IPS-15b (cell line): ENCODE measurements around the gene JAG2.

ENCODE experiments used
- H3K27me3 ChIP-seq: one replicate; pipeline ENCODE4 v1.6.1; 2013; ENCODE audit warnings: low read length; ENCODE audit not compliant: control insufficient read depth, insufficient read depth
- H3K36me3 ChIP-seq: one replicate; pipeline ENCODE4 v1.6.1; 2013; ENCODE audit warnings: low read length; ENCODE audit not compliant: control insufficient read depth, insufficient read depth
- H3K4me1 ChIP-seq: one replicate; pipeline ENCODE4 v1.6.1; 2013; ENCODE audit warnings: mild to moderate bottlenecking, low read length; ENCODE audit not compliant: control insufficient read depth, insufficient read depth
- H3K4me3 ChIP-seq: one replicate; pipeline ENCODE4 v1.5.1; 2013; ENCODE audit warnings: low read depth, low read length
- H3K9ac ChIP-seq: one replicate; pipeline ENCODE4 v1.6.1; 2013; ENCODE audit warnings: low read depth, mild to moderate bottlenecking, low read length
- H3K9me3 ChIP-seq: one replicate; pipeline ENCODE4 v1.6.1; 2013; ENCODE audit warnings: mild to moderate bottlenecking, low read length; ENCODE audit not compliant: control insufficient read depth, insufficient read depth

JAG2 gene

DNA sequence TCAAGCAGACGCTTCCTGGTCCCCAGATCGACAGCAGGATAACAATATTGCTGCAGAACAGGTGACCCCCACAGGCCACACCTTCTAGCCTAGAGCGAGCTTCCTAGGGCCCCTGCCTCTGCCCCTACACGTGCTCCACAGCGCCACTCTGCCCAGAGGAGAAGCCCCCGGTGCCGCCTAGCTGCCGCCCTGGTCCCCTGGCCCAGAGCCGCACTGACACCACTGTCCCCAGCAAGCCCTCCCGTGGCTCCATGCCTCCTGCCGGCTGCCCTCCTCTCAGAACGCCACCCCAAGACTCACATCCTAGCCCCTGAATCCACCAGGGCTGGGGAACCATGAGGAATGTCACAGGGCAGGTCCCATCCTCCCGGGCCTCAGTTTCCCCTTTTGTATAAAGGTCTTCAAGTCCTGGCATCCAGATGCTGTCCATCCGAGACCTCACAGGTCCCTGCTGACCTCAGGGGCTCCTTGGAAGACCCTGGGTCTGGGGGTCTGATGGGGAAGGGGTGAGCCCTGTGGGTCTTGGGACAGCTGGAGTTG is 31.0 kb downstream of the JAG2 start:
- H3K9me3 ChIP-seq = no peaks in the 10 kb centered on the region
- H3K36me3 ChIP-seq = peaks cover 2% of the 10 kb centered on the region
- H3K4me3 ChIP-seq = no peak overlapping the region
- H3K27me3 ChIP-seq = no peaks in the 10 kb centered on the region
- no peaks in the 10 kb centered on the region for H3K4me1 ChIP-seq
- H3K9ac ChIP-seq = no peak overlapping the region

GRCh38 chr14:105136401-105137322 is 31.9 kb downstream of the JAG2 start:
- H3K27me3 ChIP-seq = no peaks in the 10 kb centered on the region
- H3K4me3 ChIP-seq = no peak overlapping the region
- no peak overlapping the region for H3K9ac ChIP-seq
- H3K4me1 ChIP-seq = no peaks in the 10 kb centered on the region
- H3K9me3 ChIP-seq = no peaks in the 10 kb centered on the region
- no peaks in the 10 kb centered on the region for H3K36me3 ChIP-seq

DNA sequence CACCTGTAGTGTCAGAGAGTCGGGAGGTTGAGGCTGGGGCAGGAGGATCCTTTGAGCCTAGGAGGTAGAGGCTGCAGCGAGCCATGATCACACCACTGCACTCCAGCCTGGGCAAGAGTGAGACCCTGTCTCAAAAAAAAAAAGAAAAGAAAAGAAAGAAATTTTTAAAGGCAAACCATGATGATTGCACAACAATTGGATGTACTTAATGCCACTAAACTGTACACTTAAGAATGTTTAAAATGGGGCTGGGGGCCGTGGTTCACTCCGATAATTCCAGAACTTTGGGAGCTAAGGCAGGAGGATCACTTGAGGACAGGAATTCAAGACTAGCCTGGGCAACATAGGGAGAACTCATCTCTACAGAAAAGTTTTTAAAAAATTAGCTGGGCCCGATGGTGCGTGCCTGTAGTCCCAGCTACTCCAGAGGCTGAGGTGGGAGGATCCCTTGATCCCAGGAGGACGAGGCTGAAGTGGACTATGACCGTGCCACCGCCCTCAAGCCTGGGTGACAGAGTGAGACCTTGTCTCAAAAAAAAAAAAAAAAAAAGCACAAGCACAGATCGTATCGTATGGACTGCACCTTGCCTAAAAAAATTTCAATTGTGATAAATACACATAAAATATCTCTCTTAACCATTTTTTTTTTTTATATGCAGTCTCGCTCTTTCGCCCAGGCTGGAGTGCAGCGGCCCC is 32.7 kb downstream of the JAG2 start:
- Histone ChIP-seq H3K4me1 (no peaks in the 10 kb centered on the region), H3K4me3 (no peak overlapping the region), H3K27me3 (no peaks in the 10 kb centered on the region), H3K36me3 (no peaks in the 10 kb centered on the region), H3K9ac (no peak overlapping the region), H3K9me3 (no peaks in the 10 kb centered on the region)

DNA sequence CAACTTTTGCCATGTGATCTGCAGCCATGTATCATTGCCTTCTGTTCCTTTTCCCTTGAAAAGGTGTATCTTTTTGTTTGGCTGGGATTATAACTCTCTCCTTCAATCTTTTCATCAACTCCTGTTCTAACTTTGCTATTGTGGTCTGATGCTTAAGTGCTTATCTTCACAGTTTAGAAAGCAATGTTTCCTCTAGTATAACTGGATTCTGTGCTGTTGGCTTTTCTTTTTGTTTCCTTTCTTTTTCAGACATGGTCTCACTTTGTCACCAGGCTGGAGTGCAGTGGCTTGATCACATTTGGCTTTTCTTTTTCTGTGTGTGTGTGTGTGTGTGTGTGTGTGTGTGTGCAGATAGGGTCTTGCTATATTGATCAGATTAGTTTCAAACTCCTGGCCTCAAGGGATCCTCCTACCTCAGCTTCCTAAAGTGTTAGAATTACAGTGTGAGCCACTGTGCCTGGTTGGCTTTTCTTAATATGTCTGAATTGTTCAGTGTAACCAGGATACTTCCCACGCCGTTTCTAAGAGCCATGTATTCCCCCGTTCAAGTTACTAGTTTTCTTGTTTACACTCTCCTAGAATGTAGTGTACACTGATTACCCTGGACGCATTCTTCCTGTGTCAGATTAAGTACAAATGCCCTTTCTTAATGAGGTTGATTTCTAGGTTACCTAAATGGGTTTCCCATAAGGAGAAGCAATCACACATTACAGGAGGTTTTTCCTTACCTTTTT is 35.5 kb downstream of the JAG2 start:
- no peak overlapping the region for H3K9ac ChIP-seq
- no peaks in the 10 kb centered on the region for H3K27me3 ChIP-seq
- no peaks in the 10 kb centered on the region for H3K4me1 ChIP-seq
- H3K9me3 ChIP-seq = no peaks in the 10 kb centered on the region
- H3K4me3 ChIP-seq = no peak overlapping the region
- no peaks in the 10 kb centered on the region for H3K36me3 ChIP-seq

- H3K36me3 ChIP-seq = no peaks in the 10 kb centered on the region
- H3K9ac ChIP-seq = no peak overlapping the region
- H3K27me3 ChIP-seq = no peaks in the 10 kb centered on the region
- H3K4me1 ChIP-seq = no peaks in the 10 kb centered on the region
- H3K4me3 ChIP-seq = no peak overlapping the region
- no peaks in the 10 kb centered on the region for H3K9me3 ChIP-seq
These were observed 37.3 kb downstream of the JAG2 start for GRCh38 chr14:105131241-105131640.

DNA sequence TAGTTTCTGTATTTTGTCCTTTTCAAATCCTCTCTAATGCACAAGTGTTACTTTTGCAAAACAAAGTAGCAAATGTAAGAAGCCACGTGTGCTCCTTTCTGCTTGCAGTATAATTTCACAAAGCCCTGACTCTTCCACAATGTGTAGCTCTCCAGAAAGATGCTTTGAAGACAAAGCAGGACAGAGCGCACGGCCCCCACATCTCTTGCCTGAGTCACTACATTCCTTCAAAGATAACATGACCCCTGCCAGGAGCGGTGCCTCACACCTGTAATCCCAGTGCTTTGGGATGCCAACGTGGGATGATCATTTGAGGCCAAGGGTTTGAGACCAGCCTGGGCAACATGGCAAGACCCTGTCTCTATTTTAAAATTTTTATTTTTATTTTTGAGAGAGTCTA is 40.5 kb downstream of the JAG2 start:
- no peaks in the 10 kb centered on the region for H3K27me3 ChIP-seq
- H3K9me3 ChIP-seq = no peaks in the 10 kb centered on the region
- H3K4me1 ChIP-seq = no peaks in the 10 kb centered on the region
- H3K4me3 ChIP-seq = no peak overlapping the region
- H3K36me3 ChIP-seq = no peaks in the 10 kb centered on the region
- H3K9ac ChIP-seq = no peak overlapping the region

- no peaks in the 10 kb centered on the region for H3K36me3 ChIP-seq
- H3K9ac ChIP-seq = no peak overlapping the region
- peaks cover 5% of the 10 kb centered on the region for H3K9me3 ChIP-seq
- no peaks in the 10 kb centered on the region for H3K27me3 ChIP-seq
- no peak overlapping the region for H3K4me3 ChIP-seq
- H3K4me1 ChIP-seq = no peaks in the 10 kb centered on the region
These were observed 41.6 kb downstream of the JAG2 start for GRCh38 chr14:105126981-105127329.

- peaks cover 5% of the 10 kb centered on the region for H3K9me3 ChIP-seq
- no peaks in the 10 kb centered on the region for H3K36me3 ChIP-seq
- no peaks in the 10 kb centered on the region for H3K4me1 ChIP-seq
- no peak overlapping the region for H3K4me3 ChIP-seq
- no peak overlapping the region for H3K9ac ChIP-seq
- H3K27me3 ChIP-seq = no peaks in the 10 kb centered on the region
These were observed 42.2 kb downstream of the JAG2 start for GRCh38 chr14:105126126-105126980.

DNA sequence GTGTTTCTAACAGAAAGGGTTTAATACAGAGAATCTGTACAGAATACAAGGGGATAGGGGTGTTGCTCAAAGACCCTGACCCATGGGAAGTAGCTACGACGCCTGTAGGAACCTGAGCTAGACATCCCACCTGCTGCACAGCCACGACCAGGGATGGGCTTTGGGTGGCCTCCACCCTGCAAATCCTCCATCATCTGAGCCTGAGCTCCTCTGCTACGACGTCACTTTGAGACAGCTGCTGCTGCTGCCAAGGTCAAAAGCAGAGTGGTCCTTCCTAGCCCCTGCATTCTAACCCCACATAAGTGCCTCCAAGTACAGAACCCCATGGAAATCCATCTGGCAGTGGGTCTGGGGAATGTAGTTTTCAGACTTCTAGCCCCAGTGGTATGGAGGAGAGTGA is 43.8 kb downstream of the JAG2 start:
- Histone ChIP-seq H3K9ac (no peak overlapping the region), H3K27me3 (no peaks in the 10 kb centered on the region), H3K4me1 (no peaks in the 10 kb centered on the region), H3K9me3 (peaks cover 5% of the 10 kb centered on the region), H3K4me3 (no peak overlapping the region), H3K36me3 (no peaks in the 10 kb centered on the region)

- no peak overlapping the region for H3K4me3 ChIP-seq
These were observed 44.4 kb downstream of the JAG2 start for GRCh38 chr14:105123981-105124765.

More at GRCh38 chr14:105123981-105124765, 44.4 kb downstream of the JAG2 start:
- Histone ChIP-seq H3K9ac (no peak overlapping the region), H3K4me1 (no peaks in the 10 kb centered on the region), H3K9me3 (peaks cover 5% of the 10 kb centered on the region), H3K36me3 (no peaks in the 10 kb centered on the region), H3K27me3 (no peaks in the 10 kb centered on the region)
